Neutrophil (primary cell): ENCODE results near the gene SLC44A1.

Source experiments
- H3K27ac ChIP-seq: fragments of 200-600 bp; sonication (generic); 2 replicates; pipeline ENCODE4 v1.5.1; 2016; ENCODE audit warnings: mild to moderate bottlenecking, moderate library complexity
- H3K27me3 ChIP-seq: fragments of 200-600 bp; sonication (generic); 2 replicates; pipeline ENCODE4 v1.6.0; 2016; ENCODE audit warnings: mild to moderate bottlenecking
- H3K36me3 ChIP-seq: fragments of 200-600 bp; sonication (generic); 2 replicates; pipeline ENCODE4 v1.5.1; 2017
- H3K4me1 ChIP-seq, 2 experiments: fragments of 200-600 bp in 1 of 2; sonication (generic) in 1 of 2; 1 replicate in 1 of 2; 2 replicates in 1 of 2; pipeline versions ENCODE4 v1.5.1 to v1.6.1; 2013 to 2016; ENCODE audit warnings: low read depth in 1 of 2, low read length in 1 of 2, mild to moderate bottlenecking in 1 of 2, moderate library complexity in 1 of 2; ENCODE audit not compliant: control insufficient read depth in 1 of 2, insufficient read depth in 1 of 2
- H3K4me3 ChIP-seq, 2 experiments: fragments of 200-600 bp in 1 of 2; sonication (generic) in 1 of 2; 1 replicate in 1 of 2; 2 replicates in 1 of 2; pipeline ENCODE4 v1.5.1; 2013 to 2016; ENCODE audit warnings: low read depth in 1 of 2, low read length in 1 of 2, mild to moderate bottlenecking in 1 of 2, moderate library complexity in 1 of 2
- H3K9me3 ChIP-seq: fragments of 200-600 bp; sonication (generic); 2 replicates; pipeline ENCODE4 v1.5.1; 2016
- CTCF ChIP-seq: fragments of 200-600 bp; sonication (generic); IDR thresholded peaks from 2 replicates; pipeline ENCODE4 v1.5.1; 2016; ENCODE audit warnings: antibody characterized with exemption

The SLC44A1 gene

GRCh38 chr9:105219291-105219805 is 25.1 kb upstream of the SLC44A1 start:
- H3K9me3 ChIP-seq, result peaks cover 6% of the 10 kb centered on the region
- no peak overlapping the region for H3K27ac ChIP-seq
- H3K4me3 ChIP-seq, result no peak overlapping the region
- no peaks in the 10 kb centered on the region for H3K4me1 ChIP-seq
- H3K27me3 ChIP-seq, result no peaks in the 10 kb centered on the region
- H3K36me3 ChIP-seq, result no peaks in the 10 kb centered on the region
- no peak for TF ChIP-seq CTCF

- H3K4me3 ChIP-seq, result no peak overlapping the region
- H3K27ac ChIP-seq, result no peak overlapping the region
- H3K4me1 ChIP-seq, result no peaks in the 10 kb centered on the region
- no peaks in the 10 kb centered on the region for H3K36me3 ChIP-seq
- peaks cover 6% of the 10 kb centered on the region for H3K9me3 ChIP-seq
- TF ChIP-seq CTCF, result no peak
- no peaks in the 10 kb centered on the region for H3K27me3 ChIP-seq
Measured at GRCh38 chr9:105220451-105220850, 24.0 kb upstream of the SLC44A1 start.

GRCh38 chr9:105223544-105224140 is 20.8 kb upstream of the SLC44A1 start:
- Histone ChIP-seq H3K4me1 (no peaks in the 10 kb centered on the region), H3K4me3 (no peak overlapping the region), H3K27ac (no peak overlapping the region), H3K36me3 (no peaks in the 10 kb centered on the region), H3K27me3 (no peaks in the 10 kb centered on the region), H3K9me3 (peaks cover 6% of the 10 kb centered on the region)
- no peak for TF ChIP-seq CTCF

GRCh38 chr9:105226055-105226454 is 18.4 kb upstream of the SLC44A1 start:
- Histone ChIP-seq H3K9me3 (peaks cover 6% of the 10 kb centered on the region), H3K36me3 (no peaks in the 10 kb centered on the region), H3K4me3 (no peak overlapping the region), H3K27ac (no peak overlapping the region), H3K27me3 (no peaks in the 10 kb centered on the region), H3K4me1 (no peaks in the 10 kb centered on the region)
- no peak for TF ChIP-seq CTCF

- H3K27me3 ChIP-seq, result no peaks in the 10 kb centered on the region
- no peak for TF ChIP-seq CTCF
- no peaks in the 10 kb centered on the region for H3K4me1 ChIP-seq
- no peak overlapping the region for H3K27ac ChIP-seq
- no peak overlapping the region for H3K4me3 ChIP-seq
- no peaks in the 10 kb centered on the region for H3K9me3 ChIP-seq
- no peaks in the 10 kb centered on the region for H3K36me3 ChIP-seq
Measured at GRCh38 chr9:105232207-105232606, 12.2 kb upstream of the SLC44A1 start.
